GM19438 (cell line): ENCODE results near the gene UNC5B.

Experiments
- ATAC-seq: cut with Tn5 transposase; IDR thresholded peaks from one replicate; pipeline ENCODE4 v1.9.1; 2021; ENCODE audit warnings: low read depth; ENCODE audit not compliant: unreplicated experiment

The UNC5B gene

DNA sequence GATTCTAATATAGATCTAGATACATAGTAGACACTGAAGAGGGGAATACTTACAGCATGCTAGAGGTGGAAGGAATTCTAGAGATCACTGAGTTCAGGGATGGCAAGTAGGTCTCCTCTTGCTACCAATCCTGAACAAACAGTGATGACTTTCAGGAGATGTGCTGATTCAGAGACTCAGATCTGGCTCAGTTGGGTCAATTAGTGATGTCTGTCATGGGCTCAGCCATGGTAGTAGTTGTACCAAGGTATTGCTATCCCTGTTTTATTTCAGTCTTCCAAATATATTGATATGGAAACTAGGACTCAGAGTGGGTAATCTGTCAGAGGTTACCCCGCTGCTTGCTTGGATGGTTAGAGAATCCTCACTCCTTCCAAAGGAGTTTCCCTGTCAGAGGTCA is 38.5 kb downstream of the UNC5B start:
- no peak for ATAC-seq

DNA sequence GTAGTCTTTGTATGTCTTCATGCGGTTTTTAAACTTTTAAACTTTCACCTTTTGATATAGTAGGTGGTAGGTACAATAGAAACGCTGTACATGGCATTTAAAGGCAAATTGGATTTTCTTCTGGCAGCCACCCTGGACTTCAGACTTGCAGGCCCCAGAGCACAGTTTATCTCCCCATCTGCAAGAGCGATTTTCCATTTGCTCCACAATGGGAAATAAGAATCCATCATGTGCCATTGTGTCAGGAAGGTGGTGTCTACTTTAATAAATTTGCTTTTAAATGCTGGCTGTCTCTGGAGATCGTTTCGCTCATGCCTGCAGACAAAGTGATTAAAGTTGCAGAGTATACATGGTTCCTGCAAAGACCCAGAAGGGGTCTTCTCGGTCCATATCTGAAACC is 38.9 kb downstream of the UNC5B start:
- no peak for ATAC-seq

- no peak for ATAC-seq
These were observed 39.9 kb downstream of the UNC5B start for GRCh38 chr10:71252220-71252619.

- no peak for ATAC-seq
These were observed 41.8 kb downstream of the UNC5B start for GRCh38 chr10:71253981-71254818.

DNA sequence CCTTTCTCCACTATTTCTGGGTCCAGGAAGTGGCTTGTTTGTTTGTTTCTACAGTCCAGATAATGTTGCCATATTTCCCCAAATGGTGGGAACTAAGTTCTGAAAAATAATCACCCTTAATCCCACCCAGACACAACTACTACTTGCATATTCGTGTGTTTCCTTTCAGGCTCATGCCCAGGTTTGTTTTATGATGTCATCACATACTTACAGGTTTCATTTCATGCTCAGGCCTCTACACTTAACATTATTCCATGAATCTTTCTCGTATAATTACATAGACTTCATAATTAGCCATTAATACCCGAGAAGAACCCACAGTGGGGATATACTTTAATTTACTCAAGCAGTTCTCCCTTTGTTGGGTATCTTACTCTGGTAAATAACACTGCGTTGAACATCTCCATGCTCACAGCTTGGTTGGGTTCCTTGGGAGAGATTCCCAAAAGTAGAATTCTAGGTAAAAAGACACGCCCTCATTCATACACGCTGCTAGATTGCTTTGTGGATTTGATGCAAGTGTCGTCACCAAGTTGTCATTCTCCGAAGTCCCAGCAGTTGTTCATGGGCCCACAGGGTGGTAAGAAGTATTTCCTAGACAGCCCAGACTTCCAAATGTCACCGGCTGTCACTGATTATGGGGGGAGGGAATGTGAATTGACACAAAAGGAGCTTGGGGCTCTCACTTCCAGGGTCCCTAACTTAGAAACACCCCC is 42.6 kb downstream of the UNC5B start:
- no peak for ATAC-seq

- no peak for ATAC-seq
These were observed 43.1 kb downstream of the UNC5B start for GRCh38 chr10:71255550-71255807.

DNA sequence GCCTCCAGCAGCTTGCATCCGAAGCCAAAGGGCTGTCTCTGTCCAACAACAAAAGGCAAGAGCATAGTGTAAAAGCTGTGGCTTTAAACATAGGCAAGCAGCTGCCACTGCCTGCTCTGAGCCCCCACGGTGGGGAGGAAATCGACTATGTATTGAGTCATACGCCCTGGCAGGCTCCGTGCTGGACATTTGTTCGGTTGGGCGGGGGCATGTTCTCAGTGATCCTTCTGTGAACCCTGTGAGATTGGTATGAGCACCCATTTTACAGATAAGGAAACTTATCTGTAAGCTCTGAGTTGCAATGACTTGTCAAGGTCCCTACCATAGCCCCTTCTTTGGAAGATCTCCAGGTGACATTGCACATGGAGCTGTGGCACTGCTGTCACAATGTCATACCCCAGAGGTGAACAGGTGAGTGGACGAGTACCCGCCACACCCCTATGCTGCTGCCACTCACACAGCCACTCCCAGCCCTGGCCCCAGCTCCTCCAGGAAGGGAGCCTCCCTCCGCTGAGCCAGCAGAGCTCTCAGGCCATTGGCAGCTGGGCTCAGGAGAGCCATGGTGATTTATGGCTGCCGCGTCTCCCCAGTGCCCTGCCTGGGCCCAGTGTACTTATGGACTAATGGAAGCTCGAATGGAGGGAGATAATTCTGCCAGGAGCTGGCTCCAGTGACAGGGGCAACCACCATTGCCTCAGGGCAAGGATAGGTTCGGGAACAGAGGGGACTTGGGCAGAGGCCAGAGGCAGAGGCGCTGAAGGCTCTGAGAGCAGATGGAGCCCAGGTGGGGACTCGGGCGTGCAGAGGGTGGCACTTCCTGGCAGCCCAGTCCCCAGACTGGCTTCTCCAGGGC is 43.7 kb downstream of the UNC5B start:
- ATAC-seq, result no peak

GRCh38 chr10:71256661-71257318 is 44.4 kb downstream of the UNC5B start:
- ATAC-seq, result no peak

DNA sequence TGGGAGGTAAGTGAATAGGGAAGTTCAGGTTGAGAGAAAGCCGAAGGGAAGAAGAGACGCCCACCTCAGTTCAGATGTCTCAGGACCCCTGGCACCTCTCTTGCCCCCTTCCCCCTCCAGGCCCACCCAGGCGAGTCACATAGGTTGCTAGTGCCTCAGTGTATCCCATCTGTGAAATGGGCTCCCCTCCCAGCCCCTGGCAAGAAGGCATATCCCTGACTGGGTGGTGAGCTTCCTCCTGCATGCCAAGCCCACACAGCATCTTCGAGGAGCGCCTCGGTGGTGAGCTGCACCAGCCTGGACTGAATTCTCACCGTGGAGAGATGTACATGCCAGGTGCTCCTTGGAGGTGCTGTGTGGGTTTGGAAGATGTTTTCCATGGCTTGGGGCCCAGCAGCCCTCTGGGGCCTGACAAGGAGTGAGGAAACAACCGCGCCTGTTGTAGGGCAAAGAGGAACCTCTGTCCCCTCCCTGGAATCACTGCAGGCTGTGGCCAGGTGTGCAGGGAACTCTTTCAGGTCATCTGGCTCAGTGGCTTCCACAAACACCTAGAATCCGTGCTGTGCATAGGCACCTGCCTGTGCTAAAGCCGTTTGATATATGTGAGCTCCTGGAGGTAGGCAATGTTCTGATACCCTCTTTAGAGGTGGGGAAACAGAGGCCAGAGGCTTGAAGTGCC is 45.1 kb downstream of the UNC5B start:
- no peak for ATAC-seq

DNA sequence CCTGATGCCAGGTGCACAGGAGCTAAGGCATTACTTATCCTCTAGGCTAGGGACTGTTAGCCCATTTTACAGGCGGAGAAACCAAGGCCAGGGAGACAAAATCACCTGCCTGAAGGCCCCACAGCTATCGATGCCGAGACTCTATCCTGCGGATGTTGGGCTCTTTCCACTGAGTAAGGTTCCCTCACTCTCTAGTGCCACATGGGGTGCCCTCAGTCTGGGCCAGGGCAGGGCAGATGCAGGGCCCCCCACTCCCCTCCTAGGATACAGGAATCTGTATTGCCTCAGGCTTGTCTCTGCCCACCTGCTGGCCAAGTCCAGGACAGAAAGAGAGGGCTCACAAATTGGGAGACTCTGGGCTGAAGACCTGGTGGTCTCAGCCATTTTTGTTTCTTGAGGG is 45.7 kb downstream of the UNC5B start:
- ATAC-seq, result no peak

DNA sequence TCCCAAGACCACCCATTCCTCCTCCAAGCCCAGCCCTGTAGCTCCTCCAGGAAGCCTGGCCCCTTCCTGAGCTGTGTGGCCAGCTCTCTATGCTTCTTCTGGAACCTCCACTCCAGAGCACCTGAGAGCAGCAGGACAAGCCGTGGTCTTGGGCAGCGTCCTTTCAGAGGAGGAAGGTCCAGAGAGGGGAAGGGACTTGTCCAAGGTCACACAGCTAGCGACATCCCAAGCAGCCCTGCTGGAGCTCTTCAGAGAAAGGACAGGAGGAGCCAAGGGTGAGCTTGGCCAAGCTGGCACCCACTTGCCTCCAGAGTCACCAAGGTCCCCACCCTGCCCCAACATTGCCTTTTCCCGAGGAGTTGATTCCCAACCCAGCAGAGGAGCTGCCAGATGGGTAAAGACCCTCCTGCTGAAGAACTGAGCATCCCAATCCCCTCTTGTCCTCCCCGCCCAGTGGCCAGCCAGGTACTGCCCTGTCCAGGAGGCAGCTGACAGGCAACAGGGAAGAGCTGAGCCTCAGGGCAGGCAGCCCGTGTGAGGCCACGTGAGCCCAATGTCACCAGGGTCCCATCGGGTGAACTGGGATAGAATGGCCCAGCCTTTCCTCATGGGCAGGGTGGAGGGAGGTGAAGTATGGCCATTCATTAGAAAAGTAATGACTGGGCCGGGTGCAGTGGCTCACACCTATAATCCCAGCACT is 46.2 kb downstream of the UNC5B start:
- ATAC-seq, result no peak

GRCh38 chr10:71259282-71259681 is 46.9 kb downstream of the UNC5B start:
- ATAC-seq, result no peak

DNA sequence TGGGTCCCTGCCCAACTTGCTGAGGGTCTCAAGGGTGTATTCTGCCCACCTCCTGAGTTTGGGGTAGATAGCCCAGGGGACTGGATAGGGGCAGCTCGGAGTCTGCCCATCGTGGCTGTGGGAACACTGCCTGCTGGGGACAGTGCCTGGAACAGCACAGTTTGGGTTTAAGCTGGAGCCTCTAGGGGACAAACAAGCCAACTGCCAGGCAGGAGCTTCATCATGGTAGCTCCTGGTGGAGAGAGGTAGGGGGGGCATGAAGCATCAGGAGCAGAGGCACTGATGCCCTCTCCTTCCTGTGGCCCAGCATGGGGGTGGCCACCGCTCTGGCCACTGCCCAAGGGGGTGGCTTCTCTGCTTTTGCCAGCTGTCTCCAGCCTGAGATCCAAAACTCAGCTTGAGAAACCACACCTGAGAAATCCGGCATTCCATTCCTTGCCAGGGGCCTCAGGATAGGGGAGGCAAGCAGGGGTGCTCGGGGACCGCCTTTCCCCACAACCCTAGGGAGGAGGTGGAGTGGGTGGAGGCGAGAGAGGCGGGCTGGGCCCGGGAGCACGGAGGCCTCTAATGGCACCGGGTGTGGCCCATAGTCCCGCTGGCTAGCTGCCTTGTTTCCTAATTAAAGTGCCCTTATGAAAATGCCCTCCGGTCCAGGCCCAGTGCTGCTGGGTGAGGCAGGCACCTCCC is 47.6 kb downstream of the UNC5B start:
- no peak for ATAC-seq

- ATAC-seq, result no peak
These were observed 48.4 kb downstream of the UNC5B start for GRCh38 chr10:71260622-71261325.

- ATAC-seq, result no peak
These were observed 49.7 kb downstream of the UNC5B start for GRCh38 chr10:71262027-71262426.

GRCh38 chr10:71262817-71263216 is 50.4 kb downstream of the UNC5B start:
- ATAC-seq, result no peak

GRCh38 chr10:71263376-71263775 is 51.0 kb downstream of the UNC5B start:
- no peak for ATAC-seq

DNA sequence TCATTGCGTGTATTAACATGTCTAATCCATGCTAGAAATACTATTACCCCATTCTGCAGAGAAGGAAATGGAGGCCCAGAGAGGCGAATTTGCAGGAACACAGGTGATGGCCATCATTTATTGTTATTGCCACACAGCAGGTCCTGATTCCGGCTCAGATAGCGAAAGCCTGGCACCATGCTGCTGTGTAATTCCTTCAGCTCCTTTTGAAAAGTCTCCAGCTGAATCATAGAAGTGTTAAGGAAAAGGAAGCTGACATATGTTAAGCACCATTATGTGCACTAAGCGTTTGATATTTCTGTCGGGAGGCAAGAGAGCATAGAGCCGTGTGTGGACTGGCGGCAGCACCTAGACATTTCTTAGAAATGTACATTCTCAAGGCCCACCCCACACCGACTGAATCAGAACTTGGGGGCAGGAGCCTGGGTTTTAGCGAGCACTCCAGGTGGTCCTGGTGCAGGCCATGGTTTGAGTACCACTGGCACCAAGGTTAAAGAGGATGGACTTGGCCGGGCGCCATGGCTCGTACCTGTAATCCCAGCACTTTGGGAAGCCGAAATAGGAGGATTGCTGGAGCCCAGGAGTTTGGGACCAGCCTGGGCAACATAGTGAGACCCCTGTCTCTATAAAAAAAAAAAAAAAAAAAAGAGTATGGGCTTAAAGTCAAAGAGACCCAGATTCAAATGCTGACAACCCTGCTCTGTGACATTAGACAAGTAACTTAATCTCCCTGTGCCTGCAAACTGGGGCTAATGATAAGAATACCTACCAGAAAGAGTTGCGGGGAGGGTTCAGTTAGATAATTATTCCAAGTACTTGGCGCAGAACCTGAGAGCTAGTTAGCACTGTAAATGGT is 52.2 kb downstream of the UNC5B start:
- no peak for ATAC-seq
